PC-9 (cell line): ENCODE measurements around the gene ABR. TPM values are rescaled to one million over a fixed set of nuclear protein-coding genes. Genes with fewer than 3 reads are reported as not detected.

Experiments used
- BruUV-seq: library from RNA; stranded (reverse); fragments of 400-500 nt; replicated peaks from 2 replicates; lab custom pipeline; 2021; lab: Mats Ljungman, UMichigan
- CTCF ChIA-PET: fragments of 300-600 bp; sonication (Branson Sonifier 250); formaldehyde crosslinking; loops from one replicate; lab custom pipeline; 2022; ENCODE audit warnings: antibody characterized with exemption; lab: Charles Lee
- POLR2A ChIA-PET: fragments of 300-600 bp; sonication (Branson Sonifier 250); formaldehyde crosslinking; loops from one replicate; lab custom pipeline; 2022; ENCODE audit warnings: antibody characterized with exemption; ENCODE audit not compliant: unreplicated experiment; lab: Charles Lee
- DNase-seq, 2 experiments: peaks; one replicate each; pipeline versions ENCODE4 v3.0.0 to v3.0.0-alpha.2; 2015 to 2022; ENCODE audit warnings: mixed read lengths in 1 of 2
- H2AFZ ChIP-seq: fragments of 200-600 bp; sonication (generic); 2 replicates; pipeline ENCODE4 v1.8.1; 2017; ENCODE audit warnings: antibody characterized with exemption
- H3F3A ChIP-seq: fragments of 200-600 bp; sonication (generic); 2 replicates; pipeline ENCODE4 v1.8.1; 2017; ENCODE audit warnings: antibody characterized with exemption, mild to moderate bottlenecking, low read depth; ENCODE audit not compliant: insufficient read depth
- H3K27ac ChIP-seq: fragments of 200-600 bp; sonication (generic); 2 replicates; pipeline ENCODE4 v1.6.1; 2016; ENCODE audit warnings: mixed run types
- H3K27me3 ChIP-seq: fragments of 200-600 bp; sonication (generic); 2 replicates; pipeline ENCODE4 v1.6.1; 2016; ENCODE audit warnings: low read depth, mixed run types; ENCODE audit not compliant: insufficient read depth
- H3K36me3 ChIP-seq: fragments of 200-600 bp; sonication (generic); 2 replicates; pipeline ENCODE4 v1.6.1; 2016; ENCODE audit warnings: low read depth, mixed run types
- H3K4me1 ChIP-seq: fragments of 200-600 bp; sonication (generic); replicated peaks from 2 replicates; pipeline ENCODE4 v1.6.1; 2016; ENCODE audit warnings: mixed run types; ENCODE audit not compliant: insufficient read depth
- H3K4me2 ChIP-seq: fragments of 200-600 bp; sonication (generic); 2 replicates; pipeline ENCODE4 v1.6.1; 2017; ENCODE audit warnings: mixed run types
- H3K4me3 ChIP-seq: fragments of 200-600 bp; sonication (generic); 2 replicates; pipeline ENCODE4 v1.6.1; 2016; ENCODE audit warnings: mixed run types
- H3K79me2 ChIP-seq: fragments of 200-600 bp; sonication (generic); 2 replicates; pipeline ENCODE4 v1.6.1; 2017; ENCODE audit warnings: low read depth, mixed run types
- H3K9me2 ChIP-seq: fragments of 200-600 bp; sonication (generic); 2 replicates; pipeline ENCODE4 v1.8.1; 2017; ENCODE audit warnings: mild to moderate bottlenecking; ENCODE audit not compliant: insufficient read depth
- H3K9me3 ChIP-seq: fragments of 200-600 bp; sonication (generic); 2 replicates; pipeline ENCODE4 v1.8.1; 2016; ENCODE audit warnings: low read depth; ENCODE audit not compliant: insufficient read depth
- H4K20me1 ChIP-seq: fragments of 200-600 bp; sonication (generic); 2 replicates; pipeline ENCODE4 v1.8.1; 2017; ENCODE audit not compliant: insufficient read depth
- EZH2 ChIP-seq: fragments of 200-600 bp; sonication (generic); IDR thresholded peaks from 2 replicates; pipeline ENCODE4 v1.8.0; 2017; ENCODE audit warnings: antibody characterized with exemption, low read depth
- intact Hi-C: fragments of 100-400 bp; cut with micrococcal nuclease; formaldehyde crosslinking; loops from one replicate; pipeline ENCODE4 v1.10.0; 2022; ENCODE audit not compliant: unreplicated experiment
- total RNA-seq: library from RNA; stranded (reverse); gene quantifications from 2 replicates; pipeline ENCODE4 v1.2.3, GENCODE V29; 2021
- TF ChIP-seq, protein P1 (sequence below): fragments of 200-600 bp; sonication (generic); conservative IDR thresholded peaks from 2 replicates; pipeline ENCODE4 v1.6.1; 2017; ENCODE audit warnings: mixed run types, antibody characterized with exemption, mild to moderate bottlenecking, moderate library complexity

The ABR gene
- total RNA-seq, 1 experiment from 2014 or later, result 76.0 TPM

DNA sequence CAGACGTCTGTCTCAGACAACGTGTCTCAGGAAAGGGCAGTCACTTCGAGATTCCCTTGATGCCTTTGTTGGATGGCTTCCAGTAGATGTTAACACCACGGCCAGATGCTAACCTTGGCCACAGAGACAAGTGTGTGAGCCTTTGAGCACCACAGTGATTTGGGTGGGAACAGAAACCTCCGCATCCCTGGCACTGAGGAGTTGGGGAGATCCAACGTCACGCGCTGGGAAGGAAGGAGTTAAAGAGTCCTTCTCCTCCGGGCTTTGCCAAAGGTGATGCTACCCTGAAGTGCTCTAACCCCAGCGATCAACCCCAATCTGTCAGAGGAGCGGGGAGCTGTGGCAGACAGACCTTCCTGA, 3.0 kb upstream of the ABR start:
- Histone ChIP-seq H3K79me2 (no peaks in the 10 kb centered on the region), H4K20me1 (no peaks in the 10 kb centered on the region), H2AFZ (no peak overlapping the region), H3K9me3 (no peaks in the 10 kb centered on the region), H3F3A (no peaks in the 10 kb centered on the region; the same call in 1 of the 2 replicates), H3K4me2 (no peak overlapping the region), H3K4me3 (no peak overlapping the region), H3K9me2 (no peaks in the 10 kb centered on the region), H3K4me1 (no peaks in the 10 kb centered on the region; the same call in 1 of the 2 replicates), H3K27ac (no peak overlapping the region), H3K27me3 (peaks cover 21% of the 10 kb centered on the region), H3K36me3 (no peaks in the 10 kb centered on the region)
- TF ChIP-seq, protein P1, sequence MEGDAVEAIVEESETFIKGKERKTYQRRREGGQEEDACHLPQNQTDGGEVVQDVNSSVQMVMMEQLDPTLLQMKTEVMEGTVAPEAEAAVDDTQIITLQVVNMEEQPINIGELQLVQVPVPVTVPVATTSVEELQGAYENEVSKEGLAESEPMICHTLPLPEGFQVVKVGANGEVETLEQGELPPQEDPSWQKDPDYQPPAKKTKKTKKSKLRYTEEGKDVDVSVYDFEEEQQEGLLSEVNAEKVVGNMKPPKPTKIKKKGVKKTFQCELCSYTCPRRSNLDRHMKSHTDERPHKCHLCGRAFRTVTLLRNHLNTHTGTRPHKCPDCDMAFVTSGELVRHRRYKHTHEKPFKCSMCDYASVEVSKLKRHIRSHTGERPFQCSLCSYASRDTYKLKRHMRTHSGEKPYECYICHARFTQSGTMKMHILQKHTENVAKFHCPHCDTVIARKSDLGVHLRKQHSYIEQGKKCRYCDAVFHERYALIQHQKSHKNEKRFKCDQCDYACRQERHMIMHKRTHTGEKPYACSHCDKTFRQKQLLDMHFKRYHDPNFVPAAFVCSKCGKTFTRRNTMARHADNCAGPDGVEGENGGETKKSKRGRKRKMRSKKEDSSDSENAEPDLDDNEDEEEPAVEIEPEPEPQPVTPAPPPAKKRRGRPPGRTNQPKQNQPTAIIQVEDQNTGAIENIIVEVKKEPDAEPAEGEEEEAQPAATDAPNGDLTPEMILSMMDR, result no peak
- TF ChIP-seq EZH2, result no peak
- intact Hi-C loops, result no loop called here
- CTCF ChIA-PET, result no interaction called here
- BruUV-seq, result no TSS peak
- POLR2A ChIA-PET, result no interaction called here
- no peak for DNase-seq

DNA sequence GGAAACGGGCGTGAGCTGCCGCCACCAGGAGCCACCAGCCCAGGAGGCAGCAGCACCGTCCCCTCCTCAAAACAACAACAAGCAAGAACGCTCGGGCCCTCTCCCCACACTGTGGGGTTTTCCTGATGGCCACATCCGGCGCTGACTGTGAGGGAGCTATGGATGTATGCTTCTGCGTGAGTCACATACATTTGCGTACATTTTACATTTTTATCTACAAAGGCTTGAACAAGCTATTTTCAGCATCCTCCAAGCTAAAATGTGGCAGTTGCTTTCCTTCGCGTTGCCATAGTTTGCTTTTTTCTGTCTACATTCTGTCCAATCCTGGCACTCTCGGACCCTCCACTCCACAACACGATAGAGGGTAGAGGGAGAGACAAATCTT, 2.0 kb upstream of the ABR start:
- Histone ChIP-seq H4K20me1 (no peaks in the 10 kb centered on the region), H3K27ac (no peak overlapping the region), H3K27me3 (peaks cover 21% of the 10 kb centered on the region), H3K4me2 (no peak overlapping the region), H3K4me1 (no peaks in the 10 kb centered on the region; the same call in 1 of the 2 replicates), H3K9me2 (no peaks in the 10 kb centered on the region), H3F3A (no peaks in the 10 kb centered on the region; the same call in 1 of the 2 replicates), H3K79me2 (no peaks in the 10 kb centered on the region), H3K4me3 (no peak overlapping the region), H3K36me3 (no peaks in the 10 kb centered on the region), H2AFZ (no peak overlapping the region), H3K9me3 (no peaks in the 10 kb centered on the region)
- intact Hi-C loops, result no loop called here
- no peak for DNase-seq
- ChIA-PET CTCF (interaction anchor here (1.0 kb wide), 1 partner anchor 124 kb away, joined by 3 read pairs; no protein-coding TSS in a partner anchor), POLR2A (no interaction called here)
- BruUV-seq, result no TSS peak
- TF ChIP-seq, protein P1, result no peak
- TF ChIP-seq EZH2, result no peak

DNA sequence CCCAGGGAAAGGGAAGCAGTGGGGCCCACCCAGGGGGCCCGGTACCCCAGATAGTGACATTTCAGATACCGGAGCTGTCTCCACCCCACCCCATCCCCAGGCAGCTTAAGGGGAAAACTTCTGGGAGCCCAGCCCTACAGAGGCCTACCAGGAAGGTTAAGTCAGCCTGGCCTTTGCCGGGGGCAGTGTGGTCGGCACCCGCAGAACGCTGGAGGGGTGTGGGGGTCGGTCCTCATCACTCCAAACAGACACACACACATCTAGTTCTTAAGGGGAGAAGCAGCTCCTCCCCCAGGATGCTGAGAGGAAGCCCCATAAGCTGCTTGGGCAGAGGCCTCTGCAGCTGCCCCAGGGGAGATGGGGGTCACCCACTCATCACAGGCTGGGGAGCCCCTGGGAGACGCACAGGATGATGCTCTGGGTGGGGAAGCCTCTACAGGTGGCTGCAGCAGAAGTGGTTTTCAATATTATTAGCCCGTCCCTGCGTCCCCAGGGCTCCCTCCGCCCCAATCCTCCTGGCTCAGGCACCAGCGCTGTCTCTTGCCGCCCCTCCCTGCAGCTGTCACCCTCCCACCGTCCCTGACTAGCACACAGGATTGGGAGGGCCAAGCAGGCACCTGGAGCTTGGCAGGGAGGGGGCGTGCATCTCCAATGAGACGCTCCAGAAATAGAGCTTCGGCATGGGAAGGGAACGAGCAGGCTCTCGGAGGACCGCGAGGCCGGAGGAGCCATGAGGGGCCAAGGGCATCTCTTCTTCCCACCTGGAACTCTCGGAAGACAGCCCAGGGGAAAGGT, 1.4 kb upstream of the ABR start:
- no TSS peak for BruUV-seq
- POLR2A ChIA-PET, result no interaction called here
- intact Hi-C loops, result no loop called here
- Histone ChIP-seq H3F3A (no peaks in the 10 kb centered on the region; the same call in 1 of the 2 replicates), H3K27me3 (peaks cover 21% of the 10 kb centered on the region), H2AFZ (no peak overlapping the region), H3K9me3 (no peaks in the 10 kb centered on the region), H3K4me3 (no peak overlapping the region), H4K20me1 (no peaks in the 10 kb centered on the region), H3K4me1 (no peaks in the 10 kb centered on the region; the same call in 1 of the 2 replicates), H3K79me2 (no peaks in the 10 kb centered on the region), H3K27ac (no peak overlapping the region), H3K36me3 (no peaks in the 10 kb centered on the region), H3K9me2 (no peaks in the 10 kb centered on the region), H3K4me2 (no peak overlapping the region)
- no peak for TF ChIP-seq EZH2
- TF ChIP-seq, protein P1, result no peak
- CTCF ChIA-PET, result interaction anchor here (1.0 kb wide), 1 partner anchor 123 kb away, joined by 3 read pairs; no protein-coding TSS in a partner anchor
- no peak for DNase-seq
